Heart left ventricle (tissue), 16 donors: ENCODE results near the gene CLIP1. TPM values are rescaled to one million over a fixed set of nuclear protein-coding genes. Genes with fewer than 3 reads are reported as not detected.
A peak's percentile ranks its signal among the peaks of the same experiment; 100 is the strongest.

Experiments
- ATAC-seq, 4 donors: fragments of 200-7000 bp; cut with Tn5 transposase; one replicate each; pipeline ENCODE4 v1.9.1; 2020 to 2022; ENCODE audit warnings: moderate library complexity in 4 of 4, mild to moderate bottlenecking in 3 of 4, moderate number of reproducible peaks in 1 of 4
- DNase-seq, 5 donors: peaks; one replicate each; pipeline ENCODE4 v3.0.0-alpha.2; 2020
- H3K27ac ChIP-seq, 12 donors: fragments of 200-600 bp; sonication (generic) in 4 of 12; one replicate each; pipeline versions ENCODE4 v1.5.0 to v1.8.0; 2016 to 2022; ENCODE audit warnings: mild to moderate bottlenecking in 2 of 12
- H3K27me3 ChIP-seq, 9 donors: fragments of 200-600 bp; sonication (generic) in 2 of 9; one replicate each; pipeline versions ENCODE4 v1.5.1 to v1.8.0; 2016 to 2022; ENCODE audit warnings: mild to moderate bottlenecking in 3 of 9
- H3K36me3 ChIP-seq, 9 donors: fragments of 200-600 bp; sonication (generic) in 2 of 9; one replicate each; pipeline versions ENCODE4 v1.5.0 to v1.8.0; 2018 to 2022; ENCODE audit warnings: mild to moderate bottlenecking in 2 of 9
- H3K4me1 ChIP-seq, 12 donors: fragments of 200-600 bp; sonication (generic) in 4 of 12; one replicate each; pipeline versions ENCODE4 v1.5.0 to v1.8.0; 2016 to 2022; ENCODE audit warnings: mild to moderate bottlenecking in 3 of 12
- H3K4me3 ChIP-seq, 12 donors: fragments of 200-600 bp; sonication (generic) in 4 of 12; one replicate each; pipeline versions ENCODE4 v1.5.0 to v1.8.0; 2017 to 2022; ENCODE audit warnings: mild to moderate bottlenecking in 9 of 12, moderate library complexity in 4 of 12
- H3K9me3 ChIP-seq, 12 donors: fragments of 200-600 bp; sonication (generic) in 4 of 12; one replicate each; pipeline versions ENCODE4 v1.5.0 to v1.8.0; 2016 to 2022; ENCODE audit warnings: mild to moderate bottlenecking in 1 of 12
- CTCF ChIP-seq, 12 donors: fragments of 200-600 bp; sonication (generic) in 4 of 12; IDR thresholded peaks; one replicate each; pipeline versions ENCODE4 v1.5.0 to v1.8.0; 2018 to 2022; ENCODE audit warnings: antibody characterized with exemption in 12 of 12, mild to moderate bottlenecking in 5 of 12
- POLR2A ChIP-seq, 2 donors: fragments of 450-650 bp; IDR thresholded peaks; one replicate each; pipeline ENCODE4 v1.6.1; 2017; ENCODE audit warnings: antibody characterized with exemption in 2 of 2, mild to moderate bottlenecking in 2 of 2, moderate library complexity in 2 of 2
- WGBS, 4 donors: extraction: QIAGEN DNeasy Blood & Tissue Kit in 2 of 4; methylation state at CpG; one replicate each; pipeline versions ENCODE4 v1.1.5 to v1.1.7; 2013 to 2018; 5-methylcytosine and 5-hydroxymethylcytosine counted together
- intact Hi-C, 10 donors: fragments of 100-400 bp; cut with DNase I; formaldehyde crosslinking; loops; one replicate each; pipeline versions ENCODE4 v1.11.1 to v1.14.2; 2022
- polyA plus RNA-seq, 2 donors: library from polyadenylated mRNA; stranded (reverse); fragments of 200-250 nt; gene quantifications; one replicate each; pipeline ENCODE4 v1.2.3, GENCODE V29; 2013
- total RNA-seq, 9 donors: library from RNA; depleted of rRNA in 2 of 9; stranded (reverse); fragments of >200 nt in 2 of 9; fragmentation: NEBNext Ultra II Directional in 3 of 9; extraction: Animal tissue kit (Norgen Biotek cat#: 25700) in 3 of 9; gene quantifications; one replicate each; pipeline versions ENCODE4 v1.1.0 to v1.2.4, GENCODE V29; 2016 to 2023
- donor health status: ischemic (EF 13 %, LVEDD 7.1; RV severe dilation, severe dysfunction).
- donor health status: healthy with polysubstance abuse.
- donor health status: DM: no; HTN: yes; CAD: no.
- donor health status: DM: no; HTN: no; CAD: no.
- donor health status: ischemic (EF 25% LVEDD 6.9; RV normal size, moderate dysfunction).
- donor health status: ischemic (EF 25% LVEDD 5.7; RV mildly dilated, moderate dysfunction).
- donor health status: healthy.
- donor health status: DM: yes; HTN: yes; CAD: no.
- donor health status: ischemic (EF 35%, LVEDD 5.7; RV mildly dilated, moderate dysfunction).
- donor health status: nonischemic (EF 11% LVEDD 7.7; RV severe dilation, severe dysfunction).
- donor health status: DM: yes; HTN: yes; CAD: no.
- donor health status: PGD.
- donor health status: ischemic (EF 29% LVEDD 5.4; RV normal size, mild dysfunction).
- donor health status: nonischemic (EF 23%, LVEDD 6.1; RV moderate dilation, normal function).

The CLIP1 gene
- total and polyA plus RNA-seq, 11 donors, result 31.9 to 173 (median 104) TPM

- intact Hi-C loops, result no loop called here
- H3K27ac ChIP-seq, result no peak overlapping the region
- H3K9me3 ChIP-seq, result no peaks in the 10 kb centered on the region
- no peaks in the 10 kb centered on the region for H3K27me3 ChIP-seq
- peaks cover 0 to 16% (median 3%) of the 10 kb centered on the region in 12 donors for H3K4me1 ChIP-seq
- WGBS, 4 donors, result 77 to 80% (median 79%) methylated on average over 8 of the region's 8 CpGs
- H3K4me3 ChIP-seq, result no peak overlapping the region
- DNase-seq (no peak), ATAC-seq (no peak)
- no peak for TF ChIP-seq POLR2A (IDR thresholded peaks at IDR 0.05)
- no peak for TF ChIP-seq CTCF (IDR thresholded peaks at IDR 0.05)
- peaks cover 0 to 98% (median 79%) of the 10 kb centered on the region in 9 donors for H3K36me3 ChIP-seq
These were observed 100.0 kb downstream of the CLIP1 start for GRCh38 chr12:122322501-122322900.

- 74 to 85% (median 79%) methylated on average over 8 of the region's 8 CpGs for WGBS, 4 donors
- Histone ChIP-seq H3K27me3 (no peaks in the 10 kb centered on the region), H3K4me1 (peaks cover 0 to 16% (median 3%) of the 10 kb centered on the region in 12 donors), H3K27ac (peak overlapping the region in 9 of 12 donors; percentile 7 to 71 (median 45)), H3K36me3 (peaks cover 0 to 97% (median 79%) of the 10 kb centered on the region in 9 donors), H3K9me3 (no peaks in the 10 kb centered on the region), H3K4me3 (no peak overlapping the region)
- TF ChIP-seq CTCF (IDR thresholded peaks at IDR 0.05), result no peak
- TF ChIP-seq POLR2A (IDR thresholded peaks at IDR 0.05), result no peak
- DNase-seq, result peak in 2 of 5 donors; percentile 21 to 31
- intact Hi-C loops, result no loop called here
- peak in 3 of 4 donors; percentile 67 to 84 (median 80) for ATAC-seq
These were observed 103.6 kb downstream of the CLIP1 start for GRCh38 chr12:122318607-122319605.

- H3K27ac ChIP-seq, result no peak overlapping the region
- 95 to 98% (median 97%) methylated on average over 5 of the region's 5 CpGs for WGBS, 4 donors
- H3K4me1 ChIP-seq, result peaks cover 0 to under 1% (median 0%) of the 10 kb centered on the region in 12 donors
- no peak overlapping the region for H3K4me3 ChIP-seq
- intact Hi-C loops, result no loop called here
- no peak for DNase-seq
- H3K27me3 ChIP-seq, result no peaks in the 10 kb centered on the region
- ATAC-seq, result no peak
- no peaks in the 10 kb centered on the region for H3K9me3 ChIP-seq
- no peak for TF ChIP-seq CTCF (IDR thresholded peaks at IDR 0.05)
- no peak for TF ChIP-seq POLR2A (IDR thresholded peaks at IDR 0.05)
- peaks cover 0 to 98% (median 85%) of the 10 kb centered on the region in 9 donors for H3K36me3 ChIP-seq
These were observed 109.5 kb downstream of the CLIP1 start for GRCh38 chr12:122312926-122313325.

- Histone ChIP-seq H3K4me1 (no peaks in the 10 kb centered on the region), H3K27me3 (no peaks in the 10 kb centered on the region), H3K4me3 (no peak overlapping the region), H3K27ac (no peak overlapping the region), H3K9me3 (no peaks in the 10 kb centered on the region), H3K36me3 (peaks cover 0 to 98% (median 84%) of the 10 kb centered on the region in 9 donors)
- intact Hi-C loops, result no loop called here
- DNase-seq (no peak), ATAC-seq (no peak)
- 92 to 94% (median 94%) methylated on average over 5 of the region's 5 CpGs for WGBS, 4 donors
- TF ChIP-seq CTCF (IDR thresholded peaks at IDR 0.05), result no peak
- no peak for TF ChIP-seq POLR2A (IDR thresholded peaks at IDR 0.05)
These were observed 110.8 kb downstream of the CLIP1 start for GRCh38 chr12:122311696-122312095.
